ENCODE data around the gene ACTRT2. TPM values are rescaled to one million over a fixed set of nuclear protein-coding genes. Genes with fewer than 3 reads are reported as not detected.

The ACTRT2 gene
- total RNA-seq, 1 donor from 2014 or later = not detected

DNA sequence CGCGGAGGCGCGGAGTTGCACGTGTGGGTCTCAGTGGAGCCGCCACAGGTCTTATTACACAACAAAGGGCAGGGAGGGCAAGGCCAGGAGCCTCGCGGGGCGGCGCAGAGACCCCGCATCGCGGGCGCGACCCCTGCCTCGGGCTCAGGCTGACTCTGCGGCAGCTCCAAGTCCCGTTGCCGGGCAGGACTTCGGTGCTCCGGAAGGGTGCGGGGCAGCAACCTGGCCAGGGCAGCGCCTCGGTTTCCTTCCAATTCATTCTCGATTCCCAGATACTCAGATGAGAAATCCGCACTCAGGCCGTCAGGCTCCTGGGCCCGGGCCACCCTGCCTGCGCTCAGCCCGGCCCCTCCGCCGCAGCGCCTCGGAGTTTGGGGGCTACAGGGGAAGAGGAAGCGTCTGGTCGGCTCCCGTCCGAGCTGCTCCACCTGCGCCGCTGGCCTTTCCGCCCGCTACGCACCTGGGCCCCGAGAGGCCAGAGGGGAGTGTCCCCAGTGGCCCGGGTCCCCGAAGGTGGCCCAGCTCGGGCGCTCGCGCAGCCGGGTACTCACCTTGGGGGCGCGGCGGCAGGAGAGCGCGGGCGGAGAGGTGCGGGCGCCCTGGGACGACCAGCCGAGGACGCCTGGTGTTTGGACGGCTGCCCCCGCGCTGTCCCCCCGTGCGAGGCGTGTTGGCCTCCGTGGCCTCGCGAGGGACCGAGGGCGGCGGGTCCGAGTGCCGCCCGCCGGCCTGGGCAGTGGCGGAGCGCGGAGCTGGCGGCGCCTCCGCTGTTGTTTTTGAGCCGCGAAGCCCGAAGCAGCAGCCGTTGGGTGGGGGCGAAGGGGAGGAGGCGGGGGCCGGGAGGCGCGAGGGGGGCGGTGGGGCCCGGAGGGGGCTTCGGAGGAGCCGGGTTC lies 46.6 kb downstream of the ACTRT2 start:
- H3K36me3 ChIP-seq (ENCODE audit: control insufficient read depth, insufficient read depth, low read length) = no peaks in the 10 kb centered on the region
- DNase-seq (ENCODE audit: low read depth) = no peak
- TF ChIP-seq, protein P1, sequence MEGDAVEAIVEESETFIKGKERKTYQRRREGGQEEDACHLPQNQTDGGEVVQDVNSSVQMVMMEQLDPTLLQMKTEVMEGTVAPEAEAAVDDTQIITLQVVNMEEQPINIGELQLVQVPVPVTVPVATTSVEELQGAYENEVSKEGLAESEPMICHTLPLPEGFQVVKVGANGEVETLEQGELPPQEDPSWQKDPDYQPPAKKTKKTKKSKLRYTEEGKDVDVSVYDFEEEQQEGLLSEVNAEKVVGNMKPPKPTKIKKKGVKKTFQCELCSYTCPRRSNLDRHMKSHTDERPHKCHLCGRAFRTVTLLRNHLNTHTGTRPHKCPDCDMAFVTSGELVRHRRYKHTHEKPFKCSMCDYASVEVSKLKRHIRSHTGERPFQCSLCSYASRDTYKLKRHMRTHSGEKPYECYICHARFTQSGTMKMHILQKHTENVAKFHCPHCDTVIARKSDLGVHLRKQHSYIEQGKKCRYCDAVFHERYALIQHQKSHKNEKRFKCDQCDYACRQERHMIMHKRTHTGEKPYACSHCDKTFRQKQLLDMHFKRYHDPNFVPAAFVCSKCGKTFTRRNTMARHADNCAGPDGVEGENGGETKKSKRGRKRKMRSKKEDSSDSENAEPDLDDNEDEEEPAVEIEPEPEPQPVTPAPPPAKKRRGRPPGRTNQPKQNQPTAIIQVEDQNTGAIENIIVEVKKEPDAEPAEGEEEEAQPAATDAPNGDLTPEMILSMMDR (IDR thresholded peaks at IDR 0.05; ENCODE audit: insufficient read depth, low read length, poor library complexity, severe bottlenecking) = no peak
- no peak overlapping the region for H3K4me3 ChIP-seq (ENCODE audit: low read depth, low read length)
- H3K27me3 ChIP-seq (ENCODE audit: control insufficient read depth, insufficient read depth, low read length) = peaks cover 91% of the 10 kb centered on the region

DNA sequence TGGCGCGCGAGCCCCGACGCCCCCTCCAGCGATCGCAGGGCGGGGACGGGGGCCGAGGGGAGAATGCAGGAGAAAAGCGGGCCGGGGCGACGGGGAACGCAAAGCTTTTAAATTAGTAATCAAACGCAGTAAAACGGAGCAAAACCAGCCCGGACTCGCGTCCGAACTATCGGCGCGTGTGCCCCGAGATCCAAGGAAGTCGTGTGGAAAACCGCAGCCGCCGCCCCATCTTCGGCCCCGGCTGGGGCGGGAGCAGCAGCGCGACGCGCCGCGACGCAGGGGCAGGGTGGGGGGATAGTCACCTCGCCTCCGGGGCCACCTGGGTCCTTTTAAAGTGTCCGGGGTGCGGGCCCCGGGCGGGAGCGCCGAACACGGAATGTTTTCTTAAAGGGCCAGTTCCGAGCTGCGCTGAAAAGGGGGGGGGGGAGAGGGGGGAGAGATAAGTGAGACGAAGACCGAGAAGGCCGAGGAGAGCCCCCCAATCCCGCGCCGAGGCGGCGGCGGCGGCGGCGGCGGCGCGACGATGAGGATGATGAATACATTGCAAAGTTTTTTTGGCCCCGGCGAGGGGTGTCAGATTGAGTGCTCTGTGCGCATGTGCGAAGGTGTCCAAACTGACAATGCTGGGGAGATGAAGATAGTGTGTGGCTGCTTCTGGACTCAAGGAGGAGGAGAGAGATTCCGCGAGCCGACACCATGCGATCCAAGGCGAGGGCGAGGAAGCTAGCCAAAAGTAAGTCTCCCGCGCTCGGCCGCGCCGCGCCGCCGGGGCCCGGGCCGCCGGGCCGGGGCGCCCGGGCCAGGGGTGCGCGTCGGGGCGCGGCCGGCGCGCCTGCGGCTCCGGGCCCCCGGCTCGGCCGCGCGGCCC lies 47.5 kb downstream of the ACTRT2 start, which contains the start of gene PRDM16:
Gene PRDM16, plus strand, starts transcription at position 640 of the 868 bp plus-strand sequence. Its CDS starts 57 bp downstream, at position 697.
- Histone ChIP-seq H3K27me3 (ENCODE audit: control insufficient read depth, insufficient read depth, low read length) (peaks cover 91% of the 10 kb centered on the region), H3K36me3 (ENCODE audit: control insufficient read depth, insufficient read depth, low read length) (no peaks in the 10 kb centered on the region), H3K4me3 (ENCODE audit: low read depth, low read length) (peak within 1 kb of the TSS; percentile 37)
- TF ChIP-seq, protein P1 (IDR thresholded peaks at IDR 0.05; ENCODE audit: insufficient read depth, low read length, poor library complexity, severe bottlenecking) = no peak
- no peak for DNase-seq (ENCODE audit: low read depth)

DNA sequence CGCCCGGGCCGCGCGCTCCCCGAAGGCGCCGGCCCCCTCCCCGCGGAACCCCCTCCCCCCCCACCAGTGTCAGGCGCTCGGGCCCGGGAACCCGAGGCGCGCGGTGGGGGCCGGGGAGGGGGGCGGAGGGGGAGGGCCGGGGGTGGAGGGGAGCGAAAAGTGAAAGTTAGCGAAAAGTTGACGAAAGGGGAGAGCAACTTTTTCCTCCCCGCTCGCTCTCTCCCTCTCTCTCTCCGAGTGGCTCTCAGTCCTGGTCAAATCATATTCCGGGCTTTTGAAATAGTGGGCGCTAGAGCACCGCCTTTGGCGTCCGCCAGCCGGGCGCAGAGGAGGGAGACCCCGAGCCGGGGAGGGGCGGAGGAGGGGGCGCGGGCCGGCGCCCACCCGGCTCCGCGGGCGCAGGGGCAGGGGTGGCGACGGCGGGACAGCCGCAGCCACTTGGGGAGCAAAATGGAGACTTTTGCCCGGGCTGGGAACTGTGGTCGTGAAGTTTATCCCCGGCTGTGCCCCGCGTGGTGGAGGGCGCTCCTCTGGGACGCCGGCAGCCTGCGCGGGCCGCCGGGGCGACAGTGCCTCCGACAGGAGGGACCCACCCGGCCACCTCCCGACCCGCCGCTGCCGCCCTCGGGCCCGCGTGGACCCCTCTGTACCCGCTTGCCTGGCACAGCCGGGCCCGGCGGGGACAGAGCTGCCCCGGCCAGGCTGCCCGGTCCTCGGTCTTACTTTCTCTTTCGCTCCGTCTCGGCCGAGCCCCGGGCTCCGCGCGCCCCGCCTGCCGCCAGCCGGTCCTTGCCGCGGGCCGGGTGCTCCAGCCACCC lies 48.4 kb downstream of the ACTRT2 start:
- DNase-seq (ENCODE audit: low read depth) = no peak
- Histone ChIP-seq H3K4me3 (ENCODE audit: low read depth, low read length) (peak overlapping the region; percentile 37), H3K36me3 (ENCODE audit: control insufficient read depth, insufficient read depth, low read length) (no peaks in the 10 kb centered on the region), H3K27me3 (ENCODE audit: control insufficient read depth, insufficient read depth, low read length) (peaks cover 91% of the 10 kb centered on the region)
- TF ChIP-seq, protein P1 (IDR thresholded peaks at IDR 0.05; ENCODE audit: insufficient read depth, low read length, poor library complexity, severe bottlenecking) = peak; percentile 27

DNA sequence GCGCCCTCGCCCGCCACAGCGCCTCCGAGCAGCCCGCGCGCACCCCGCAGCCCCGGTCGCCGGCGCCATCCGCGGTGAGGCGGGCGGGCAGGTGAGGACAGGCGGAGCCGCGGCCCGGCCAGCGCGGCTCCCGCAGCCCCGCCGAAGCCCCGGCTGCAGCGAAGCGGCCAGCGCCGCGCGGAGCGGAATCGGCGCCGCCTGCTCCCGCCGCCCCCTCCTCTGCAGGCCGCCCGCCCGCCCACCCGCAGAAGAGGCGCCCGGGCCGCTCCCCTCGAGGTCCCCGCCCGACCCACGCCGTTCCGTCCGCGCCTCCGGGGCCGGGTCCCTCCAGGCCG lies 49.0 kb downstream of the ACTRT2 start:
- Histone ChIP-seq H3K27me3 (ENCODE audit: control insufficient read depth, insufficient read depth, low read length) (peaks cover 88% of the 10 kb centered on the region), H3K4me3 (ENCODE audit: low read depth, low read length) (peak overlapping the region; percentile 37), H3K36me3 (ENCODE audit: control insufficient read depth, insufficient read depth, low read length) (no peaks in the 10 kb centered on the region)
- DNase-seq (ENCODE audit: low read depth) = no peak
- TF ChIP-seq, protein P1 (IDR thresholded peaks at IDR 0.05; ENCODE audit: insufficient read depth, low read length, poor library complexity, severe bottlenecking) = no peak

Data from kidney epithelial cell (primary cell).